ENCODE measurements around the gene EXT2.

EXT2 gene

DNA sequence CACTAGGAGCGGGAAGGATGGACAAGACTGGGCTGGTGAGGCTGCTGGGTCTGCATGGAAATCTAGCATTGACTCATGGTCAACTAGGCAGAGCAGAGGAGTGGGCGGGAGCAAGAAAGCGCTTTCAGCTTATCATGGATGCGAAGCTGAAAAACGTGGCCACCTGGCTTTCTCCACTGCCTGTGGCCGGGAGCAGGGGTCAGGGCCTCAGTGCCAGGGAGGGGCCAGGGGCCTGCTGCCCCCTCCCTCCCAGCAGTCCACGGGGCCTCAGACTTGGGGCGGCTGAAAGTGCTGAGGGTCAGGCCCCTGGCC is 168.9 kb downstream of the EXT2 start:
- TF ChIP-seq, protein P1, sequence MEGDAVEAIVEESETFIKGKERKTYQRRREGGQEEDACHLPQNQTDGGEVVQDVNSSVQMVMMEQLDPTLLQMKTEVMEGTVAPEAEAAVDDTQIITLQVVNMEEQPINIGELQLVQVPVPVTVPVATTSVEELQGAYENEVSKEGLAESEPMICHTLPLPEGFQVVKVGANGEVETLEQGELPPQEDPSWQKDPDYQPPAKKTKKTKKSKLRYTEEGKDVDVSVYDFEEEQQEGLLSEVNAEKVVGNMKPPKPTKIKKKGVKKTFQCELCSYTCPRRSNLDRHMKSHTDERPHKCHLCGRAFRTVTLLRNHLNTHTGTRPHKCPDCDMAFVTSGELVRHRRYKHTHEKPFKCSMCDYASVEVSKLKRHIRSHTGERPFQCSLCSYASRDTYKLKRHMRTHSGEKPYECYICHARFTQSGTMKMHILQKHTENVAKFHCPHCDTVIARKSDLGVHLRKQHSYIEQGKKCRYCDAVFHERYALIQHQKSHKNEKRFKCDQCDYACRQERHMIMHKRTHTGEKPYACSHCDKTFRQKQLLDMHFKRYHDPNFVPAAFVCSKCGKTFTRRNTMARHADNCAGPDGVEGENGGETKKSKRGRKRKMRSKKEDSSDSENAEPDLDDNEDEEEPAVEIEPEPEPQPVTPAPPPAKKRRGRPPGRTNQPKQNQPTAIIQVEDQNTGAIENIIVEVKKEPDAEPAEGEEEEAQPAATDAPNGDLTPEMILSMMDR (IDR thresholded peaks at IDR 0.05) = no peak

DNA sequence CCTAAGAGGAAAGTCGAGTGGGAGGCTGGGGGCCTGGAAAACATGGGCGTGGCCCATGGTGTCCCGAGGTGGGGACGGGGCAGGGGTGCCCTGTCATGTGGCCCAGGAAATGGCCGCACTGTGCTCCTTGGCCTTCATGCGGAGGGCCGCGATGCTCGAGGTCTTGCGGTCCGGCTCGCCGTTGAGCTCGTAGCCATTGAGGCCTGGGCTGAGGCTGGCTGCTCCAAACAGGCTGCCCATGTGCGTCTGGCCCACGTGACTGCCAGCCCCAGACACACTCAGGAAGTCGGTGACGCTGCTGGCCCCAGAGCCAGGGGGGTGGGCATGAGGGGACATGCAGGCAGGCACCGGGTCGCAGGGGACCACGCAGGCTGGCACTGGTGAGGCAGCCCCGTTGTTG is 169.3 kb downstream of the EXT2 start:
- TF ChIP-seq, protein P1 (IDR thresholded peaks at IDR 0.05) = no peak

DNA sequence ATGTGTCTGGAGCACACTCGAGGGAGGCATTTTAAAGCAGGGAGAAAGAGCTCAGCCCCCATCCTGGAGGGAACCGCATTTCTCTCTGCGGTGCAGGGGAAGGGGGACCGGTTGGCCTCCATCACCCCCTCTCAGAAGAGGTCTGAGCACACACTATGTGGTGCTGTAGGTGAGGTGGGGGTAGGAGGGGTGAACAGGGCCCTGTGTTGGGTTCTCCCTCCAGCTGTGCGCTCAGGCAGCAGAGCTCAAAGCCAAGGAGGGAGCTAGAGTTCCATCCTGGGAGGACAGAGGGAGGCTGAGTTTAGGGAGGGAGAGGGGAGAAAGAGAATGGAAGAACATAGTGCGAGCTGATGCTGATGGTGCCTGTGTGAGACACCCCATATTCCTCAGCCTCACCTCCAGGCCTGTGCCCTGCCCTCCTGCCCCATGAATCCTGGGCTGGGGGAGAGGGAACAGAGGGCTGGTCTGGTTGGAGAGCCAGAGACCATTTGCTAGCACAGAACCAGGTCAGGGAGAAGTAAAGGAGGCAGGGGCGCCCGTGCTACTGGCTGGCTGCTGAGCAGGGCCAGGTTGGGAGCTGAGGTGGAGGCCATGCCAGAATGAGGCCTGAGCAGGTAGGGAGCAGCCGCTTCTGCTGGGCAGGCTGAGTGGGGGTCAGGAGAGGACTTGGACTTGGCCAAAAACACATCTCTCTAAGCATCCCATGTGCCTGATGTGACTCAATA is 170.7 kb downstream of the EXT2 start:
- TF ChIP-seq, protein P1 (IDR thresholded peaks at IDR 0.05) = no peak

DNA sequence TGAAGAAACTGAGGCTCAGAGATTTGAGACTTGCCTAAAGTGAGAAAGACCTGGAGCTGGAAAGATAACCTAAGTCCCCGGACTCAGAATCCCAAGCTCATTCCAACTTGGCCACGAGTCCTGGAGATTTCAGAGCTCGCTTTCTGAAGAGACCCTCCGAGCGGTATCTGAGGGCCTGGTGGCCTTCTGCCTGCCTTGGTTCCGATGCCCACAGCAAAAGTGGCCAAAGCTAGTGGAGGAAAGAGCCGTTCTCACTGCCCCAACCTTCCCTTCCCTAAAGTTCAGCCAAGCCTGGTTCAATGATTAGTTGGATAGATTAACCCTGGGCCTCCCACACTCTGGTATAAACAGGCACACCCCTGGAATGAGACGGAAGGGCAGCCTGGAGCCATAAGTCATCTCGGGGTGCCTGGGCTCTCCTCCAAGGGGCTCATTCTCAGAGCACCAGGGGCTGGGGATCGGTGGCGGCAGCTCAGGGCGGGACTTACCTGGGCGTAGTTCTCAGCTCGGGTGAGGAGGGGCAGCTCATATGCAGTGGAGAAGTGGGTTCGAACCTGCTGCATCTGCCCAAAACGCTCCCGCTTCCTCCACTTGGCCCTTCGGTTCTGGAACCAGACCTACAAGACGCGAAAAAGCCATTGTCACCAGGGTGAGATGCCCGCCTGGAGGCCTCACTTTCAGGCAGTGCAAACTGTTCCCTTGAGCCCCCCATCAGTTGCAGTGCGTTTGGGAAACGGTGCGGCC is 171.7 kb downstream of the EXT2 start:
- TF ChIP-seq, protein P1 (IDR thresholded peaks at IDR 0.05) = no peak

DNA sequence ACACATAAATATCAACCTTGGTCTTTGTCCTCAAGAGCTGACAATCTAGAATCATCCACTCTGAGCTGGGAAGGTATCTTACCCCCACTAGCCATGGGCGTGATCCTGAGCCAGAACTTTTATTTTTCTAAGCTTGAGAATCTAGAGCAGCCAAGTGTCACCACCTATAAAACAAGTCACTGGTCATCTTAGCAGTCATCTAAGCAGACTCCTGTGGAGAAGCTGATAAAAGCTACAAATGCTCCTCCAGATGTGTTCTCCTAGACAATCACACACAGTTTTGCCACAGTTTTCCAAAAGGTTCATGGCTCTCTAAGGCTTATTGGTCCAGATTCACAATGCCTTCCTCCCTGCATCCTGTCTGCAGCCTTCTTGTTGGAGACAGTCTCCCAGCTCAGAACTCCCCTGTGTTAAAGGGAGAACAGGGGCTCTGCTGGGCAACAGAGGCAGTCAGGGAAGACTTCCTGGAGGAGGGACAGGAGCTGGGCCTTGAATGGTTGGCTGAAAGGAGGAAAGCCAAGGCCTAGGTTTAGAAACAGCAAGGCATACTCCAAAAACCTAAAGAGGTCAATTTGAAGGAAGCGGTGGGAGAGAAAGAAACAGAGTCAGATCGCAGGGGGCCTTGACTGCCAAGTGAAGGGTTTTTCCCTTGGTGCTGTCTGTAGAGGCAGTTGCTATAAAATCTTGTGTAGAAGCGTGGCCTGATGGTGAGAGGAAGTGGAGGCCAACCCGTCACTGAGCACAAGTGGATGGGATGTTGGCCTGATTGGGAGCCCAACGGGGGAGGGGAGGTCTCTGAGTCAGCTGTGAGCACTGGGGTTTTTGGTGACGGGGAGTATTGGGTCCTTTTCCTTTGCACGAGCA is 172.5 kb downstream of the EXT2 start:
- TF ChIP-seq, protein P1 (IDR thresholded peaks at IDR 0.05) = no peak

DNA sequence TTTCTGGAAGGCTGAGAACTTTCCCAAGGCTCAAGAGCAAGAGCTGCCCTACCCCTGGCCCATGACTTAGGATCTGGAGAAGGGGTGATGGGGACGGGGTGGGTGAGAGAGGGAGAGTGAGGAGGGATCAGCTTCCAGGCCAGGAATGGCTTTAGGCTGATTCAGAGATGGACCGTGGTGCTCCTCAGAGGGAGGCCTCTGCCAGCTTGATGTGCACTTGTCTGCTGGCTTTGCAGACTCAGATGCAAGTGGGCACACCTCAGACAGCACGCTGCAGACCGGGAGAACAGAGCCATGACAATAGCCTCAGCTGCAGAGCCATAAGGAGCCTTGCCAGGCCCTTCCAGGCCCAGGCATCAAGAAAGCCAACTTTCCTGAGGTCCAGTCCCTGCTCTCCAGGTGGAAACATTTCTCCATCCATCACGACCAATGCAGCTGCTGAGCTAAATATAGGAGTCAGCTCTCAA is 173.2 kb downstream of the EXT2 start:
- TF ChIP-seq, protein P1 (IDR thresholded peaks at IDR 0.05) = no peak
